Upper lobe of left lung (tissue), 4 donors: ENCODE measurements around the gene HECTD4.

Source experiments
- POLR2A ChIP-seq, 4 donors: fragments of 450-650 bp; IDR thresholded peaks; one replicate each; pipeline ENCODE4 v1.5.1; 2016 to 2017; ENCODE audit warnings: antibody characterized with exemption in 4 of 4, mild to moderate bottlenecking in 2 of 4
- TF ChIP-seq, protein P1 (sequence below), 6 experiments: fragments of 450-650 bp in 4 of 6; fragments of 200-600 bp in 2 of 6; sonication (generic) in 2 of 6; IDR thresholded peaks; one replicate each; pipeline ENCODE4 v1.5.1; 2016 to 2019; ENCODE audit warnings: antibody characterized with exemption in 6 of 6

DNA sequence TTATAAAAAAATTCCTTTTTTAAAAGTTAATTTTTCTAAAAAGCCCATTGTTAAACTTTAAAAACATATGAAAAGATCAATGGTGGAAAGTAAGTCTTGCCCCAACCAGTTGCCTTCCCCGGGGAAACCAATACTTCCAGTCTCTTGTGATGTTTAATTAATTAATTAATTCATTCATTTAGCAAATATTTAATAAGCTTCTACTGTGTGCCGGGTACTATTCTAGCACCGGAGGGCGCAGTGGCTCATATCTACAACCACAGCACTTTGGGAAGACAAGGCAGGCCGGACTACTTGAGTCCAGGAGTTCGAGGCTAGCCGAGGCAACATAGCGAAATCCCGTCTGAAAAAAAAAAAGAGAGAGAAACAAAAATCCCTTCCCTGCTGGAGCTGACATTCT lies 87.4 kb downstream of the HECTD4 start:
- TF ChIP-seq, protein P1, sequence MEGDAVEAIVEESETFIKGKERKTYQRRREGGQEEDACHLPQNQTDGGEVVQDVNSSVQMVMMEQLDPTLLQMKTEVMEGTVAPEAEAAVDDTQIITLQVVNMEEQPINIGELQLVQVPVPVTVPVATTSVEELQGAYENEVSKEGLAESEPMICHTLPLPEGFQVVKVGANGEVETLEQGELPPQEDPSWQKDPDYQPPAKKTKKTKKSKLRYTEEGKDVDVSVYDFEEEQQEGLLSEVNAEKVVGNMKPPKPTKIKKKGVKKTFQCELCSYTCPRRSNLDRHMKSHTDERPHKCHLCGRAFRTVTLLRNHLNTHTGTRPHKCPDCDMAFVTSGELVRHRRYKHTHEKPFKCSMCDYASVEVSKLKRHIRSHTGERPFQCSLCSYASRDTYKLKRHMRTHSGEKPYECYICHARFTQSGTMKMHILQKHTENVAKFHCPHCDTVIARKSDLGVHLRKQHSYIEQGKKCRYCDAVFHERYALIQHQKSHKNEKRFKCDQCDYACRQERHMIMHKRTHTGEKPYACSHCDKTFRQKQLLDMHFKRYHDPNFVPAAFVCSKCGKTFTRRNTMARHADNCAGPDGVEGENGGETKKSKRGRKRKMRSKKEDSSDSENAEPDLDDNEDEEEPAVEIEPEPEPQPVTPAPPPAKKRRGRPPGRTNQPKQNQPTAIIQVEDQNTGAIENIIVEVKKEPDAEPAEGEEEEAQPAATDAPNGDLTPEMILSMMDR (IDR thresholded peaks at IDR 0.05), result no peak
- no peak for TF ChIP-seq POLR2A (IDR thresholded peaks at IDR 0.05)
